H1 (cell line): ENCODE measurements around the gene MCC. TPM values are rescaled to one million over a fixed set of nuclear protein-coding genes. Genes with fewer than 3 reads are reported as not detected.

Experiments
- CTCF ChIA-PET: fragments of 300-600 bp; sonication (Branson Sonifier 250); formaldehyde crosslinking; loops from one replicate; lab custom pipeline; 2021; ENCODE audit not compliant: partially characterized antibody; lab: Charles Lee
- POLR2A ChIA-PET: fragments of 300-600 bp; sonication (Branson Sonifier 250); formaldehyde crosslinking; loops from one replicate; lab custom pipeline; 2021; ENCODE audit warnings: inconsistent platforms; ENCODE audit not compliant: partially characterized antibody; lab: Charles Lee
- DNase-seq, 2 experiments: peaks; one replicate each; pipeline versions ENCODE4 v3.0.0 to v3.0.0-alpha.2; 2010 to 2022; ENCODE audit warnings: low spot score in 2 of 2, low read depth in 1 of 2, mixed read lengths in 1 of 2
- FAIRE-seq: peaks from 2 replicates; lab custom pipeline; 2011; peaks lifted over from hg19 to GRCh38; lab: Jason Lieb, UNC
- H2AFZ ChIP-seq: 2 replicates; pipeline ENCODE4 v1.8.1; 2012; ENCODE audit warnings: low read length, inconsistent platforms
- H2AK5ac ChIP-seq: 2 replicates; pipeline ENCODE4 v1.6.1; 2013; ENCODE audit warnings: low read depth, low read length
- H2BK120ac ChIP-seq: replicated peaks from 2 replicates; pipeline ENCODE3; 2013; ENCODE audit warnings: low read depth, low read length, inconsistent platforms
- H2BK12ac ChIP-seq: 2 replicates; pipeline ENCODE4 v1.6.1; 2013; ENCODE audit warnings: low read depth, low read length
- H2BK15ac ChIP-seq: 2 replicates; pipeline ENCODE4 v1.6.1; 2013; ENCODE audit warnings: low read length
- H2BK20ac ChIP-seq: 2 replicates; pipeline ENCODE4 v1.6.1; 2013; ENCODE audit warnings: low read length
- H2BK5ac ChIP-seq: 2 replicates; pipeline ENCODE4 v1.6.1; 2013; ENCODE audit warnings: low read depth, low read length
- H3K14ac ChIP-seq: 2 replicates; pipeline ENCODE4 v1.6.1; 2013; ENCODE audit warnings: inconsistent platforms; ENCODE audit not compliant: insufficient read length
- H3K18ac ChIP-seq: 2 replicates; pipeline ENCODE4 v1.6.1; 2013; ENCODE audit warnings: low read length; ENCODE audit errors: extremely low read depth
- H3K23ac ChIP-seq: 2 replicates; pipeline ENCODE4 v1.6.1; 2013; ENCODE audit warnings: inconsistent platforms; ENCODE audit not compliant: insufficient read length
- H3K23me2 ChIP-seq: 2 replicates; pipeline ENCODE4 v1.6.1; 2013; ENCODE audit warnings: low read depth, low read length
- H3K27ac ChIP-seq: 2 replicates; pipeline ENCODE4 v1.6.1; 2011; ENCODE audit warnings: low read depth, low read length, inconsistent platforms
- H3K27me3 ChIP-seq, 4 experiments: replicated peaks in 1 of 4; 1 replicate in 1 of 4; 2 replicates in 3 of 4; pipeline versions ENCODE4 v1.6.1 to v1.8.1; 2011 to 2013; ENCODE audit warnings: low read length in 3 of 4, mild to moderate bottlenecking in 3 of 4, inconsistent platforms in 2 of 4, mixed read lengths in 2 of 4, moderate library complexity in 1 of 4; ENCODE audit not compliant: control insufficient read depth in 3 of 4, insufficient read depth in 3 of 4; ENCODE audit errors: extremely low read depth in 1 of 4
- H3K36me3 ChIP-seq, 4 experiments: 2 replicates each; pipeline versions ENCODE4 v1.6.1 to v1.8.1; 2011 to 2013; ENCODE audit warnings: mild to moderate bottlenecking in 4 of 4, low read length in 3 of 4, moderate library complexity in 2 of 4, control low read depth in 1 of 4, inconsistent platforms in 1 of 4; ENCODE audit not compliant: insufficient read depth in 4 of 4, control insufficient read depth in 2 of 4
- H3K4ac ChIP-seq: replicated peaks from 2 replicates; pipeline ENCODE3; 2013; ENCODE audit warnings: low read length, low read depth, mixed read lengths, inconsistent platforms; ENCODE audit not compliant: insufficient read length
- H3K4me1 ChIP-seq, 4 experiments: replicated peaks in 1 of 4; 1 replicate in 1 of 4; 2 replicates in 3 of 4; pipeline versions ENCODE4 v1.6.1 to v1.8.1; 2011 to 2013; ENCODE audit warnings: low read length in 3 of 4, inconsistent platforms in 2 of 4, mixed read lengths in 1 of 4; ENCODE audit not compliant: insufficient read depth in 4 of 4, control insufficient read depth in 3 of 4
- H3K4me2 ChIP-seq, 2 experiments: 2 replicates each; pipeline versions ENCODE4 v1.6.1 to v1.8.1; 2011 to 2013; ENCODE audit warnings: low read depth in 2 of 2, low read length in 2 of 2, control low read depth in 1 of 2, inconsistent platforms in 1 of 2, mild to moderate bottlenecking in 1 of 2; ENCODE audit not compliant: insufficient read depth in 1 of 2
- H3K4me3 ChIP-seq, 4 experiments: fragments of 200-600, 300-600 bp in 1 of 4; sonication (generic), shearing (Covaris generic), sonication (Bioruptor Twin) in 1 of 4; 2 replicates each; pipeline versions ENCODE4 v1.5.1 to v1.8.1; 2011 to 2016; ENCODE audit warnings: low read length in 4 of 4, low read depth in 3 of 4, control low read depth in 2 of 4, inconsistent platforms in 2 of 4, mild to moderate bottlenecking in 2 of 4, mixed read lengths in 1 of 4, moderate library complexity in 1 of 4; ENCODE audit not compliant: insufficient read depth in 2 of 4; ENCODE audit errors: extremely low read depth in 1 of 4
- H3K56ac ChIP-seq: replicated peaks from 2 replicates; pipeline ENCODE3; 2013; ENCODE audit warnings: low read depth, mild to moderate bottlenecking, mixed read lengths, low read length, inconsistent platforms; ENCODE audit not compliant: insufficient read length
- H3K79me1 ChIP-seq: 2 replicates; pipeline ENCODE4 v1.6.1; 2013; ENCODE audit warnings: low read depth, low read length, control low read depth
- H3K79me2 ChIP-seq, 2 experiments: 2 replicates each; pipeline versions ENCODE4 v1.6.1 to v1.8.1; 2012 to 2013; ENCODE audit warnings: low read length in 2 of 2, mild to moderate bottlenecking in 2 of 2, inconsistent platforms in 1 of 2; ENCODE audit not compliant: insufficient read depth in 2 of 2, control insufficient read depth in 1 of 2
- H3K9ac ChIP-seq, 4 experiments: replicated peaks in 1 of 4; 1 replicate in 1 of 4; 2 replicates in 3 of 4; pipeline versions ENCODE4 v1.6.1 to v1.8.1; 2011 to 2013; ENCODE audit warnings: low read depth in 3 of 4, low read length in 3 of 4, control low read depth in 2 of 4, mild to moderate bottlenecking in 2 of 4, moderate library complexity in 2 of 4, inconsistent platforms in 1 of 4; ENCODE audit errors: extremely low read depth in 1 of 4
- H3K9me3 ChIP-seq, 2 experiments: 2 replicates each; pipeline versions ENCODE4 v1.6.1 to v1.8.1; 2012 to 2013; ENCODE audit warnings: mild to moderate bottlenecking in 2 of 2, moderate library complexity in 2 of 2, control low read depth in 1 of 2, inconsistent platforms in 1 of 2, low read depth in 1 of 2, low read length in 1 of 2, mixed read lengths in 1 of 2; ENCODE audit not compliant: insufficient read depth in 2 of 2
- H4K20me1 ChIP-seq, 2 experiments: replicated peaks in 1 of 2; 2 replicates each; pipeline versions ENCODE3 to v1.8.1; 2011 to 2013; ENCODE audit warnings: inconsistent platforms in 2 of 2, low read length in 2 of 2, mild to moderate bottlenecking in 1 of 2; ENCODE audit not compliant: insufficient read depth in 2 of 2, control insufficient read depth in 1 of 2
- H4K5ac ChIP-seq: 2 replicates; pipeline ENCODE4 v1.6.1; 2013; ENCODE audit warnings: low read length, low read depth, mixed read lengths, inconsistent platforms; ENCODE audit not compliant: insufficient read length
- H4K8ac ChIP-seq: 2 replicates; pipeline ENCODE4 v1.8.0; 2013; ENCODE audit warnings: mild to moderate bottlenecking, moderate library complexity, low read length, inconsistent platforms; ENCODE audit not compliant: insufficient read depth; ENCODE audit errors: extremely low read depth
- H4K91ac ChIP-seq: replicated peaks from 2 replicates; pipeline ENCODE3; 2013; ENCODE audit warnings: low read length, mixed read lengths, inconsistent platforms; ENCODE audit not compliant: insufficient read length
- ASH2L ChIP-seq: fragments of 200-600, 300-600 bp; sonication (generic); IDR thresholded peaks from one replicate; pipeline ENCODE4 v1.7.1; 2017; ENCODE audit warnings: low read length
- CBX5 ChIP-seq: fragments of 300-800, 300-1000 bp; sonication (generic); IDR thresholded peaks from 2 replicates; pipeline ENCODE4 v1.7.1; 2016; ENCODE audit warnings: antibody characterized with exemption, low read length, low read depth
- CHD2 ChIP-seq: IDR thresholded peaks from 2 replicates; pipeline ENCODE4 v1.6.1; 2012; ENCODE audit warnings: low read length, improper control_type of control experiment
- KDM5A ChIP-seq: fragments of 200-600 bp; IDR thresholded peaks from 2 replicates; pipeline ENCODE4 v1.7.1; 2012; ENCODE audit warnings: mild to moderate bottlenecking, low read length, inconsistent platforms, mixed read lengths
- POLR2A ChIP-seq, 2 experiments: IDR thresholded peaks; 1 replicate in 1 of 2; 2 replicates in 1 of 2; pipeline ENCODE4 v1.6.1; 2011; ENCODE audit warnings: low read depth in 2 of 2, low read length in 2 of 2, mild to moderate bottlenecking in 2 of 2; ENCODE audit errors: control extremely low read depth in 1 of 2
- RNF2 ChIP-seq: fragments of 200-900, 300-1000 bp; sonication (generic); IDR thresholded peaks from 2 replicates; pipeline ENCODE4 v1.7.1; 2016; ENCODE audit warnings: borderline replicate concordance, low read depth, mild to moderate bottlenecking, antibody characterized with exemption, low read length; ENCODE audit not compliant: poor library complexity, severe bottlenecking; ENCODE audit errors: missing control alignments
- SIRT6 ChIP-seq: IDR thresholded peaks from one replicate; pipeline ENCODE4 v1.7.1; 2012; ENCODE audit warnings: low read length, inconsistent platforms
- SP2 ChIP-seq: IDR thresholded peaks from 2 replicates; pipeline ENCODE4 v1.6.1; 2012; ENCODE audit warnings: mild to moderate bottlenecking, low read length, inconsistent platforms
- YY1 ChIP-seq: IDR thresholded peaks from 2 replicates; pipeline ENCODE4 v1.6.1; 2011; ENCODE audit warnings: low read depth, mild to moderate bottlenecking, low read length
- WGBS, 2 experiments: shearing (Covaris generic) in 1 of 2; methylation state at CpG; one replicate each; pipeline versions ENCODE4 v1.1.6 to v1.1.7; 2013 to 2015; ENCODE audit warnings: low lambda C conversion rate in 2 of 2, mixed read lengths in 2 of 2, inconsistent platforms in 1 of 2, low coverage in 1 of 2, missing lambda C conversion rate in 1 of 2; ENCODE audit not compliant: insufficient replicate concordance in 2 of 2, insufficient coverage in 1 of 2, insufficient read length in 1 of 2; ENCODE audit errors: extremely low coverage in 1 of 2, missing lambda C conversion rate in 1 of 2; 5-methylcytosine and 5-hydroxymethylcytosine counted together
- polyA plus RNA-seq, 7 experiments: library from polyadenylated mRNA; depleted of rRNA in 3 of 7; stranded (reverse) in 5 of 7; unstranded in 2 of 7; fragments of >200 nt in 5 of 7; fragments of 200-250 nt in 2 of 7; gene quantifications; 1 replicate in 5 of 7; 2 replicates in 1 of 7; 4 replicates in 1 of 7; pipeline versions ENCODE4 v1.2.1 to v1.2.3, GENCODE V29; 2011 to 2013; ENCODE audit warnings: missing spikeins in 2 of 7, mixed read lengths in 2 of 7
- total RNA-seq: library from RNA; stranded (reverse); fragmentation: NEBNext Ultra II Directional; extraction: Animal tissue kit (Norgen Biotek cat#: 25700); gene quantifications from 2 replicates; pipeline ENCODE4 v1.2.1, GENCODE V29; 2021
- TF ChIP-seq, protein P1 (sequence below): IDR thresholded peaks from 2 replicates; pipeline ENCODE4 v1.6.1; 2011; ENCODE audit warnings: low read length, improper control_type of control experiment

The MCC gene
- total and polyA plus RNA-seq, 2 of the 8 experiments (the other 6 are each of a cell fraction or from before 2014, with no cell fraction given): 2.6 to 18.3 TPM

DNA sequence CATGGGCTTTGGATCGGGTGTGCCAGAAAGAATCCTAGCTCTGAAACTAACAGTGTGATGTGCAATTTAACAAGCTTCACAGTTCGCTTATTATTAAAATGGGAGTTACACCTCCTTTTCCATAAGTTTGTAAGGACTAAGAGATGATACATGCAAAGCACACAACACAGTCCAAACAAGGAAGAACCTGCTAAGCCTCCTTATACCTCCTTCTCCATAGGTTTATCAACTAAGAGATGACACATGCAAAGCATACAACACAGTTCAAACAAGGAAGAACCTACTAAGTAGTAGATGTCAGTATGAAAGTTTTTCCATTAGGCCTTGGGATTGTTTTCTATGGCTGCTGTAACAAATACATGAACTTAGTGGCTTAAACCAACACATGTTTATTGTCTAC, 295.7 kb downstream of the MCC start:
- Histone ChIP-seq H2AK5ac (no peak overlapping the region), H2BK20ac (no peak overlapping the region), H3K56ac (no peak overlapping the region), H3K4me3 (no peak overlapping the region), H2BK5ac (no peak overlapping the region), H3K23me2 (no peaks in the 10 kb centered on the region), H2BK15ac (no peak overlapping the region), H3K79me2 (0 out of 4 replicates have a peak, but pooled peaks cover 0 to 6% of the 10 kb centered on the region in 2 experiments), H3K27ac (no peak overlapping the region), H4K5ac (no peak overlapping the region), H3K23ac (no peak overlapping the region), H4K8ac (no peak overlapping the region), H2BK120ac (no peak overlapping the region), H3K79me1 (no peaks in the 10 kb centered on the region), H3K4ac (no peak overlapping the region), H3K27me3 (no peaks in the 10 kb centered on the region), H3K9ac (no peak overlapping the region), H2BK12ac (no peak overlapping the region), H3K18ac (no peak overlapping the region), H3K36me3 (no peaks in the 10 kb centered on the region), H4K91ac (no peak overlapping the region), H4K20me1 (no peaks in the 10 kb centered on the region), H3K9me3 (peaks cover 3% of the 10 kb centered on the region in 2 experiments; a peak in 1 of 4 replicates), H2AFZ (no peak overlapping the region), H3K4me2 (no peak overlapping the region), H3K4me1 (peaks cover 0 to 2% (median 0%) of the 10 kb centered on the region in 4 experiments; a peak in 1 of 7 replicates), H3K14ac (no peak overlapping the region)
- TF ChIP-seq YY1: no peak
- TF ChIP-seq SP2: no peak
- no peak for TF ChIP-seq KDM5A
- TF ChIP-seq POLR2A (IDR thresholded peaks at IDR 0.05; ENCODE audit: control extremely low read depth in 1 of 2, low read depth in 2 of 2, low read length in 2 of 2): no peak
- no peak for TF ChIP-seq ASH2L
- no peak for TF ChIP-seq CHD2
- TF ChIP-seq SIRT6: no peak
- TF ChIP-seq, protein P1, sequence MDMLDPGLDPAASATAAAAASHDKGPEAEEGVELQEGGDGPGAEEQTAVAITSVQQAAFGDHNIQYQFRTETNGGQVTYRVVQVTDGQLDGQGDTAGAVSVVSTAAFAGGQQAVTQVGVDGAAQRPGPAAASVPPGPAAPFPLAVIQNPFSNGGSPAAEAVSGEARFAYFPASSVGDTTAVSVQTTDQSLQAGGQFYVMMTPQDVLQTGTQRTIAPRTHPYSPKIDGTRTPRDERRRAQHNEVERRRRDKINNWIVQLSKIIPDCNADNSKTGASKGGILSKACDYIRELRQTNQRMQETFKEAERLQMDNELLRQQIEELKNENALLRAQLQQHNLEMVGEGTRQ: no peak
- TF ChIP-seq CBX5: no peak
- no peak for TF ChIP-seq RNF2
- ChIA-PET POLR2A (no interaction called here), CTCF (interaction anchor here (1.0 to 2.4 kb wide), 2 partner anchors 10 to 187 kb away, joined by 3 to 12 read pairs; no protein-coding TSS in a partner anchor)
- FAIRE-seq (no peak), DNase-seq (no peak)
- WGBS, 2 experiments: 96% methylated on average over 2 of the region's 2 CpGs; no CpG with 5 or more reads in 1 of the 2 experiments
